GM18870 (cell line): ENCODE data around the gene C1QTNF1.
"Not testable (repeated sequence)": the region's sequence is repeated elsewhere in the genome, so short reads cannot be mapped to it uniquely, and the experiment has no call there.

Experiments
- ATAC-seq: cut with Tn5 transposase; IDR thresholded peaks from one replicate; pipeline ENCODE4 v1.9.1; 2021; ENCODE audit warnings: moderate library complexity; ENCODE audit not compliant: unreplicated experiment

The C1QTNF1 gene

GRCh38 chr17:79022507-79022991, 1.4 kb upstream of the C1QTNF1 start:
- ATAC-seq, result no peak

- no peak for ATAC-seq
These were observed 726 bp upstream of the C1QTNF1 start for GRCh38 chr17:79023180-79023705.

- no peak for ATAC-seq
These were observed 1.1 kb downstream of the C1QTNF1 start for GRCh38 chr17:79024901-79025737.

GRCh38 chr17:79026376-79027273, 2.7 kb downstream of the C1QTNF1 start:
- ATAC-seq, result no peak

GRCh38 chr17:79027274-79027924, 3.4 kb downstream of the C1QTNF1 start:
- no peak for ATAC-seq

- ATAC-seq, result no peak
These were observed 4.0 kb downstream of the C1QTNF1 start for GRCh38 chr17:79027925-79028491.

- no peak for ATAC-seq
These were observed 4.7 kb downstream of the C1QTNF1 start for GRCh38 chr17:79028496-79029326.

GRCh38 chr17:79029327-79030009, 5.5 kb downstream of the C1QTNF1 start:
- no peak for ATAC-seq

GRCh38 chr17:79030636-79031035, 6.7 kb downstream of the C1QTNF1 start:
- not testable (repeated sequence) for ATAC-seq

GRCh38 chr17:79031996-79032875, 8.3 kb downstream of the C1QTNF1 start:
- no peak for ATAC-seq

- no peak for ATAC-seq
These were observed 9.2 kb downstream of the C1QTNF1 start for GRCh38 chr17:79033046-79033616.

- ATAC-seq, result no peak
These were observed 10.0 kb downstream of the C1QTNF1 start for GRCh38 chr17:79033741-79034501.

GRCh38 chr17:79034931-79035485, 11.0 kb downstream of the C1QTNF1 start:
- ATAC-seq, result no peak

GRCh38 chr17:79035686-79036085, 11.7 kb downstream of the C1QTNF1 start:
- no peak for ATAC-seq

GRCh38 chr17:79036181-79036580, 12.2 kb downstream of the C1QTNF1 start:
- no peak for ATAC-seq

- ATAC-seq, result no peak
These were observed 12.6 kb downstream of the C1QTNF1 start for GRCh38 chr17:79036596-79036995.
